GM21529 (cell line): ENCODE data around the gene CCDC187.
"Not testable (repeated sequence)": the region's sequence is repeated elsewhere in the genome, so short reads cannot be mapped to it uniquely, and the experiment has no call there.

Source experiments
- ATAC-seq: cut with Tn5 transposase; IDR thresholded peaks from one replicate; pipeline ENCODE4 v1.9.1; 2021; ENCODE audit not compliant: unreplicated experiment

Gene CCDC187

GRCh38 chr9:136303825-136304416, at the start of gene CCDC187:
CCDC187 (minus strand) TSS chr9:136304094; CDS start chr9:136303830, 264 bp downstream.
- no peak for ATAC-seq

GRCh38 chr9:136353088-136353487, 49.2 kb upstream of the CCDC187 start:
- ATAC-seq, result no peak

GRCh38 chr9:136352682-136353081, 48.8 kb upstream of the CCDC187 start:
- ATAC-seq, result no peak

GRCh38 chr9:136351868-136352267, 48.0 kb upstream of the CCDC187 start:
- ATAC-seq, result not testable (repeated sequence)

DNA sequence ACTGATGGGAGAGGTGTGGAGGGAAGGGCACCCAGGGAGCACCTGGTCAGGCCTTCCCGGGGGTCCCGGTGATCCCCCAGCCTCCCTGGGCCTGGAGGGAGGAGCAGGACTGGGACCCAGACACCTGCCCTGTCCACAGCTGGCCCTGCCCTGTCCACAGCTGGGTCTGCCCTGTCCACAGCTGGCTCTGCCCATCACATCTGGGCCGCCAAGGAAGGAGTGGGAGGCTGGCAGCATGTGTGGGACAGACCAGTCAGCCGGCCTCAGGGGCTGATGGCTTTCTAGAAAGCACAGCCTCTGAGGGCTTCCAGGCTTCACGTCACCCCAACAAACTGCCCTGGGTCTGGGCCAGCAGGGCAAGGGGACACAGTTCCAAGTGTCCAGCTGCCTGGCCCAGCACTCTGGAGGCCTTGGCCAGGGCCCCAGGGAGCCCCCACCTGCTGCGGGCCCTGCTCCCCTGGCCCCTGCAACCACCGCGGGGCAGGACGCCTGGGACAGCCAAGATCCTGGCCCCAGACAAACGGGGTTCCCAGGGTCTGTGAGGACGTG, 47.4 kb upstream of the CCDC187 start:
- ATAC-seq, result no peak

GRCh38 chr9:136349546-136349945, 45.7 kb upstream of the CCDC187 start:
- no peak for ATAC-seq

GRCh38 chr9:136348691-136349090, 44.8 kb upstream of the CCDC187 start:
- no peak for ATAC-seq

DNA sequence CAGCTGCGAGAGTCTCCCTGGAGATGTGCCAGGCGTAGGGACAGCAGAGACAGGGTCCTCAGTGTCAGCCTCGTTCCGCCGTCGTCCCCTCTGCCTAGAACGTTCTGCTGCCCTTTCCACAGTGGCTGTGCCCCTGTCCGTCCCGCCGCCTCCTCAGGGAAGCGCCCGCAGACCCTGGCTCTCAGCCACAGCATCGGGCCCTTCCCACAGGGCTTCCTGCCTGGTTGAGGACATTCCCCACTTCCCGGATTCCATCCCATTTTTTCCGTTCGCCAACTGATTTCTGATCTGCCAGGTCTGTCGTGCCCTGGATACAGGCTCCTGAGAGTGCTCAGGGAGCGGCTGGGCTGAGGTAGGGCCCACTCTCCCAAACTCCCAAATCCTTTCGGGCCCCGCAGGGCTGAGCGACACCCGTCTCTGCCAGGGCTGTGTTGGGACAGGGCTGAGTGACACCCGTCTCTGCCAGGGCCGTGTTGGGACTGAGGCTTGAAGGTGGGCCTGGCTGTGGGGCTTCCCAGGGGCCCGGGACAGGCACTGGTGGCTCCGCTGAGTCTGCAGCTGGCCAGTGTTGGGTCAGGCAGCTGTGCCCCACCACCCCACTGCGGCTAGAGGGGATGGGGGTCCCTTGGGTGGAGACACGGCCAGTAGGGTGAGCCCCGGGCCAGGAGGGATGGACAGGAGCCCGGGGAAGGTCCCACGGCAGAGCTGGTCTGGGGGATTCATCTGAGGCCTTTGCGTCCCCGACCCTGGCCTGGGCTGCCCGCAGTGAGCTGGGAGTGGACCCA, 43.8 kb upstream of the CCDC187 start:
- ATAC-seq, result no peak

DNA sequence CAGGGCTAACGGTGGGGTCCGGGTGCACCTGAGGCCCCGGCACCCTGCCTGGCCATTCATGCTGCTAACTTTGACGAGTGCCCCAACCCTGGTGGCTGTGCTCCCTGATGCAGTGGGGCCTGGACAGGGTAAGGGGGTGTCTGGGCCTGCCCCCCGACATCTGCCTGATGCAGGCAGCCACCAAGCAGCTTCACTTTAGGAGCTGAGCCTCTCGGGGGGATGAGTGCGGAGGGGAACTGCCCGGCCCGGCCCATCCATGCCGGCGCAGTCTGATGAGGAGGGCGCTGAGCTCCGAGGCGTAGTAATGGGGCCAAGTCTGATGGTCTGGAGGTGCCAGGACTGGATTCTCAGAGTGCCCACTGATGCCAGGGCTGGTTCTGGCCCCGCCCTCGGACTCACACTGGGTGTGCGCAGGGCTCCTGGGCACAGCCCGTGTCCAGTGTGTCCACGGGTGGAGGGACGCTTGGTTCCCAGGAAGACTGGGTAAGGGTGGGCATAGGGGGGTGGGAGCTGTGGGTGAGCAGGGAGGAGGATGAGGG, 43.1 kb upstream of the CCDC187 start:
- no peak for ATAC-seq

DNA sequence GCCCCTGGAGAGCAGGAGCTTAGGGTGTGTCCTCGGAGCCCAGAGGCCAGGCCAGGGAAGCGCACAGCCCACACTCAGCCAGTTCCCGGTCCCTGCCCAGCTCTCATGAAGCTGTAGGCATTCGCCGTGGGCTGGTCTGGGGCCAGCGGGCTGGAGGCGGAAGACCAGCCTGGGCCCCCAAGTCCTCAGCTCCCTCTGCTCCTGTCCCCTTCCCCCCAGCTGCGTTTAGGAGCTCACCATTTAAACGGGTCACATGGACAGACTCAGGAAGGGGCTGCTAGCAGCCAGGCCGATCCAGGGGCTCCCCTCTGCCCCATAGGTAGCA, 42.2 kb upstream of the CCDC187 start:
- ATAC-seq, result no peak

DNA sequence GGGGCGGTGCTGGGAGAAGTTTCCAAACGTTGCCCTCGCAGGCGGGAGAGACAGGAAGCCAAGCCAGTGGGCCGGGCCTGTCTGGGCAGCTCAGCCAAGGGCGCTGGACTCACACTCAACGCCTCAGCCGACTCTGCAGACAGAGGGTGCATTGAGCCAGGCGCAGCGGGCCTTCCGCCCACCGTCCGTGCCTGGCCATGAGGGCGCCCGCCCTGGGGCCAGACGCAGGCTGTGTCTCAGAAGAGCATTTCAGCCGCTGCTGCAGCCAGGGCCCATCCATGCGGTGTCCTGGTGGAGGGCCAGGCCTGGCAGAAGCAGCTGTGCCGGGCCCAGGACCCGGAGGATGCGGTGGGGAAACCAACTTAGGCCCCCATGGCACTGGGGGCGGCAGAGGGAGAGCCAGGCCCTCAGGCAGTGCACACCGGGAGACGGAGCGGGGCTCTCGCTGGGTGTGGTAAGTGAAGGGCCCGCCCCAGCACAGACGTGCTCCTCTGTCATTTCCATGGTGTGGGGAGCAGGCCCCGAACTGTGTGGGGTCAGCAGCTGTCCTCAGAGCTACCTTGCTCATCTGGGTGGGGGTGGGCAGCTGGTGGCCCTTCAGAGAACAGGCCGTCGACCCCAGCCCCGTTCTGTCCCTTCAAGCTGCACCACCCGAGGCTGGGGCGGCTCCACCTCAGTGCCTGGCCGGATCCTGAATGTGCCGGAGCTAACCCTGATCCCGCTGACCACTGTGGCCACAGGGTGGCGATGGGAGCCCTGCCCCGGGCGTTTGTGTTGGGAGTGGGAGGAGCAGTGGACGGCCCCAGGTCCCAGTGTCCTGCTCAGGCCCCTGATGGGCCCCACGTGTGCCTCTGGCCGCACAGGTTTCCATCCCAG, 41.6 kb upstream of the CCDC187 start:
- ATAC-seq, result no peak

- no peak for ATAC-seq
Measured at GRCh38 chr9:136344544-136345280, 40.8 kb upstream of the CCDC187 start.

GRCh38 chr9:136343884-136344269, 40.0 kb upstream of the CCDC187 start:
- no peak for ATAC-seq

DNA sequence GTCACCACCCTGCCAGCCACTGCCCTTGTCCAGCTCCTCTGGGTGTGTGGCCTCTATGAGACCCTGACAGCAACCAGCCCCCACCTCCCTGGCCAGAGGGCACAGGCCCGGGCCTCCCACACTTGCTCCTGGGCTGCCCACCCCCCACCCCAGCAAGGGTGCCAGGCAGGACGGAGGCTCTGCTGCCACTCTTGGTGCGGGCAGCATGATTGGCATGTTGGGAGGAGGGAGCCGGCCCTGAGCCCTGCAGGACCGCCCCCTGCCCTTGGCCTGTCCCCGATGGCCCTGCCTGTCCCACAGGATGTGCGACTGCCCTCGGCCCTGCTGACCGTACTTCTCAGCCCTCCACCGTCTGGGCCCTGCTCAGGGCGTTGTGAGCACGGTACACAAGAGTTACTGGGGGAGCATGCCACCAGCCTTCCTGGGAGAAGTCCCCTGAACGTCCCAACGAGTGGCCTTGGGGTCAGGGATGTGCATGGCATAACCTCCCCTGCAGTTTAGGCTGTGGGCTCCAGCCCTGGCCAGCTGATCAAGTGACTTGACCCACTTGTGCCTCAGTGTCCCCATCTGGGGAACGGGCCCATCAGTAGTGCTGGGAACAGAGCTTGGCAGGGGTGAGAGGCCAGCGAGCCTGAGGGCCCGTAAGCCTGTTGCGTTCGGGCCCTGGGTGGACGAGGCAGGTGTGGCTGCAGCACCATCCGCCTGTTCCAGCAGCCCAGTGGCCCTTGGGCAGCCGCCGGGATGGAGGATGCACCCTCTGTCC, 39.4 kb upstream of the CCDC187 start:
- no peak for ATAC-seq

DNA sequence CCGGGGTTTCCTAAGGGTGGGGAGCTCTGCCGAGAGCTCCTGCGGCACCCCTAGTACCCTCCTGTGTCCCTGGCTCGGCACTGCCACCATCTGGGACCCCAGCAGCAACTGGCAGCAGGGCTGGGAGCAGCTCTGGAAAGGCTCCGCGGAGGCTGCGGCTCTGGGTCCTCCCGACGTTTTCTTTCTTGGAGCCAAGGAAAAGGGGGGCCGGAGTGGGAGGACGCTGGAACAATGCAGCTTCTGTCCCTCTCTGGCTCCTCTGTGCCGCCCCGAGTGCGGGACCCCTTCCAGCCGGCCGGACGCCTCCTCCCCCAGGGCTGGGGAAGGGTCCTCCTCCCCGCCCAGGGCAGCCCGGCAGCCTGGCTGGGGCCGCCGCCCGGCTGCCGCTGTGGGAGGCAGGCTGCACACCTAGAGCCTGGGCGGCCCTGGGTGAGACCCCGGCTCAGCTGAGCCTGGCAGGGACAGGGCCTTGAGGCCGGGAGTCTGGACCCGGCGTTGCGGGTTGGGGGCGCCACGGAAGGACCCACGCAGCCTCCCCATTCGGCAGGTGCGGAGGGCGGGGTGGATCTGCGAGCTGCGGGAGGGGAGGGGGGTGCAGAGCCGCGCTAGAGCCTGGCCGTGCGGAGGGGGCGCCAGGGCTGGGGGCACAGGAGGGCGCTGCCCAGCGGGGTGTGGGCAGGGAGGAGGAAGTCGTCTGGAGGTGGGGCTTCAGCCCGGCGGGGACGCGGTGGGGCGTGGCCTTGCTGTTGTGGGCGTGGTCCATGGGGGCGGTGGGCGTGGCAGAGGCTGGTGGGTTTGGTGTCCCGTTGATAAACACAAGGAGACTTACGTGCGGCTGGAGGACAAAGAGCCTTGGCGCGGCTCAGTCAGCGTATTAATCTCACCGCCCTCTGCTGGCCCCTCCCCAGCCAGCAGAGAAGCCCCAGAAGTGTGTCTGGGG, 38.6 kb upstream of the CCDC187 start:
- ATAC-seq, result no peak

GRCh38 chr9:136341769-136342168, 37.9 kb upstream of the CCDC187 start:
- ATAC-seq, result no peak

DNA sequence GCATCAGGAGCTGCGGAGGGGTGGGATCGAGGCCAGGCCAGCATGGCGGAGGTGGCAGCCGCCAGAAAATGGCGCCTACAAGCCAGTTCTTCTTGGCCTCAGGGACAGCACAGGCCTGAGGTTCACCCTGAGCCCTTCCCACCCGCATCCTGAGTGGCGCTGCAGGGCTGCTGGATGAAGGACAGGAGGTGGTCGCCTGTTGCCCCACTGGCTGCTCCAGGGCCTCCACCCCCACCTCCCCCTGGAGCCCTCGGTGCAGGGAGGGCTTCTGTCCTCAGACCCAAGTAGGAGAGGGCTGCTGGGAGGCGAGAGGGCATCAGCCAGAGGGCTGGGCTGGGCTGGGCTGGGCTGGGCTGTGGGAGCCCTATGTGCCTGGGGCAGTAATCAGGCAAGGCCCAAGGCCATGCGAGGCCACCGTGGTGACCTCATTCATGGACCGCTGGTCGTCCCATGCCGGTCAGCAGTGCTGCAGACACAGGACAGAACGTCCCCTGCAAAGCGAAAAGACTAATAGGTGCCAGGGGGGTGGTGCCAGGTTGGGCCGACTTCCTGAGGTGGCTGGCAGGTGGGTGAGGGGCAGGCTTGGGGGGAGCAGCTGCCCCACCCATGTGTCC, 37.3 kb upstream of the CCDC187 start:
- no peak for ATAC-seq

- ATAC-seq, result no peak
Measured at GRCh38 chr9:136340356-136341041, 36.6 kb upstream of the CCDC187 start.
